Transverse colon (tissue), 4 donors: ENCODE data around the gene WFDC1. TPM values are rescaled to one million over a fixed set of nuclear protein-coding genes. Genes with fewer than 3 reads are reported as not detected.
A peak's percentile ranks its signal among the peaks of the same experiment; 100 is the strongest.

Experiments used
- DNase-seq: peaks from one replicate; pipeline ENCODE4 v3.0.0-alpha.2; 2019
- H3K27ac ChIP-seq, 4 donors: fragments of 200-600 bp; sonication (generic); 2 replicates each; pipeline ENCODE4 v1.5.1; 2016 to 2018; ENCODE audit warnings: inconsistent platforms in 4 of 4
- H3K27me3 ChIP-seq: fragments of 200-600 bp; sonication (generic); 2 replicates; pipeline ENCODE4 v1.5.1; 2017; ENCODE audit warnings: inconsistent platforms
- H3K36me3 ChIP-seq, 4 donors: fragments of 200-600 bp; sonication (generic); 2 replicates each; pipeline ENCODE4 v1.5.1; 2017 to 2019; ENCODE audit warnings: inconsistent platforms in 4 of 4
- H3K4me1 ChIP-seq, 4 donors: fragments of 200-600 bp; sonication (generic); 2 replicates each; pipeline ENCODE4 v1.5.1; 2017 to 2020; ENCODE audit warnings: inconsistent platforms in 4 of 4
- H3K4me3 ChIP-seq, 4 donors: fragments of 200-600 bp; sonication (generic); 1 replicate in 1 of 4; 2 replicates in 3 of 4; pipeline versions ENCODE4 v1.5.1 to v1.6.1; 2017 to 2019; ENCODE audit warnings: inconsistent platforms in 4 of 4
- H3K9me3 ChIP-seq, 2 donors: fragments of 200-600 bp; sonication (generic); 2 replicates each; pipeline ENCODE4 v1.5.1; 2017 to 2019; ENCODE audit warnings: inconsistent platforms in 2 of 2
- CTCF ChIP-seq, 5 experiments: fragments of 200-600 bp in 3 of 5; fragments of 450-650 bp in 2 of 5; sonication (generic) in 3 of 5; IDR thresholded peaks; 1 replicate in 2 of 5; 2 replicates in 3 of 5; pipeline ENCODE4 v1.5.1; 2016 to 2017; ENCODE audit warnings: antibody characterized with exemption in 5 of 5, inconsistent platforms in 3 of 5, mild to moderate bottlenecking in 2 of 5, moderate library complexity in 1 of 5
- EP300 ChIP-seq: sonication (generic); formaldehyde crosslinking; IDR thresholded peaks from one replicate; pipeline ENCODE4 v1.6.1; 2017; ENCODE audit warnings: antibody characterized with exemption, low read depth
- POLR2A ChIP-seq: fragments of 450-650 bp; IDR thresholded peaks from one replicate; pipeline ENCODE4 v1.6.1; 2016; ENCODE audit warnings: antibody characterized with exemption, mild to moderate bottlenecking, moderate library complexity
- POLR2AphosphoS5 ChIP-seq, 3 donors: sonication (generic); formaldehyde crosslinking; IDR thresholded peaks; one replicate each; pipeline ENCODE4 v1.6.1; 2016; ENCODE audit warnings: antibody characterized with exemption in 3 of 3
- WGBS, 2 donors: methylation state at CpG; one replicate each; pipeline ENCODE4 v1.1.5; 2018; ENCODE audit warnings: low coverage in 1 of 2; 5-methylcytosine and 5-hydroxymethylcytosine counted together
- in situ Hi-C, 4 donors: fragments of 200-750 bp; cut with MboI; loops; one replicate each; pipeline versions ENCODE4 v1.15.0 to v1.15.1; 2017; ENCODE audit warnings: low sequenced_read_pairs in 3 of 4, low pct_ligation_motif_present in 1 of 4, low pct_unique_long_range_greater_than_20kb in 1 of 4
- intact Hi-C: fragments of 100-400 bp; cut with DNase I; formaldehyde crosslinking; loops from one replicate; pipeline ENCODE4 v1.15.1; 2023; ENCODE audit warnings: low total_unique reads
- total RNA-seq, 4 donors: library from RNA; depleted of rRNA; stranded (reverse); fragments of >200 nt; gene quantifications; one replicate each; pipeline ENCODE4 v1.1.0, GENCODE V29; 2016

The WFDC1 gene
- total RNA-seq, 4 donors from 2014 or later, result 5.6 to 91.3 (median 7.0) TPM

- intact Hi-C loops, result no loop called here
- no peak overlapping the region for H3K4me3 ChIP-seq
- H3K9me3 ChIP-seq, result no peaks in the 10 kb centered on the region
- peak; percentile 21 for DNase-seq
- no peaks in the 10 kb centered on the region for H3K36me3 ChIP-seq
- WGBS, 2 donors, result 66% methylated on average over 13 of the region's 13 CpGs; no CpG with 5 or more reads in 1 of the 2 donors
- peaks cover 9 to 25% (median 14%) of the 10 kb centered on the region in 4 donors for H3K4me1 ChIP-seq
- peaks cover 9% of the 10 kb centered on the region for H3K27me3 ChIP-seq
- in situ Hi-C loops, result no loop called here
- peak overlapping the region; percentile 80 to 85 (median 82) for H3K27ac ChIP-seq
- TF ChIP-seq CTCF (IDR thresholded peaks at IDR 0.05), result no peak
- TF ChIP-seq POLR2A, result no peak
- TF ChIP-seq POLR2AphosphoS5 (IDR thresholded peaks at IDR 0.05), result peak in 2 of 3 donors; percentile 14 to 35
Observed at GRCh38 chr16:84298376-84298899, 3.8 kb downstream of the WFDC1 start.

GRCh38 chr16:84299734-84300440 lies 5.2 kb downstream of the WFDC1 start:
- Histone ChIP-seq H3K9me3 (no peaks in the 10 kb centered on the region), H3K4me3 (no peak overlapping the region), H3K4me1 (peaks cover 2 to 22% (median 11%) of the 10 kb centered on the region in 4 donors), H3K36me3 (no peaks in the 10 kb centered on the region), H3K27me3 (peaks cover 7% of the 10 kb centered on the region), H3K27ac (peak overlapping the region; percentile 80 to 85 (median 82))
- in situ Hi-C loops (no loop called here), intact Hi-C loops (no loop called here)
- TF ChIP-seq EP300 (no peak), POLR2AphosphoS5 (IDR thresholded peaks at IDR 0.05) (no peak), CTCF (IDR thresholded peaks at IDR 0.05) (no peak), POLR2A (no peak)
- no peak for DNase-seq
- WGBS, 2 donors, result 68 to 71% methylated on average over 2 to 6 of the region's 7 CpGs

GRCh38 chr16:84302111-84302954 lies 7.7 kb downstream of the WFDC1 start:
- Histone ChIP-seq H3K4me1 (peaks cover 2 to 18% (median 6%) of the 10 kb centered on the region in 4 donors), H3K9me3 (no peaks in the 10 kb centered on the region), H3K27me3 (no peaks in the 10 kb centered on the region), H3K27ac (peak overlapping the region; percentile 80 to 85 (median 82)), H3K36me3 (no peaks in the 10 kb centered on the region), H3K4me3 (no peak overlapping the region)
- DNase-seq, result no peak
- TF ChIP-seq POLR2A, result no peak
- TF ChIP-seq CTCF (IDR thresholded peaks at IDR 0.05), result no peak
- no peak for TF ChIP-seq POLR2AphosphoS5 (IDR thresholded peaks at IDR 0.05)
- TF ChIP-seq EP300, result no peak
- in situ Hi-C loops, result no loop called here
- intact Hi-C loops, result no loop called here
- 60 to 64% methylated on average over 24 to 28 of the region's 28 CpGs for WGBS, 2 donors

- 10 to 70% methylated on average over 2 to 8 of the region's 8 CpGs for WGBS, 2 donors
- Histone ChIP-seq H3K4me3 (no peak overlapping the region), H3K27ac (peak overlapping the region; percentile 80 to 85 (median 82)), H3K9me3 (no peaks in the 10 kb centered on the region), H3K27me3 (no peaks in the 10 kb centered on the region), H3K36me3 (no peaks in the 10 kb centered on the region), H3K4me1 (peaks cover 2 to 20% (median 6%) of the 10 kb centered on the region in 4 donors)
- peak; percentile 29 for DNase-seq
- in situ Hi-C loops, result no loop called here
- TF ChIP-seq POLR2AphosphoS5 (IDR thresholded peaks at IDR 0.05), result peak; percentile 17 to 43 (median 36)
- TF ChIP-seq EP300, result peak; percentile 90
- no peak for TF ChIP-seq POLR2A
- no peak for TF ChIP-seq CTCF (IDR thresholded peaks at IDR 0.05)
- intact Hi-C loops, result no loop called here
Observed at GRCh38 chr16:84303023-84303422, 8.3 kb downstream of the WFDC1 start.
